Fibroblast of lung (primary cell): ENCODE measurements around the gene SPACA7. TPM values are rescaled to one million over a fixed set of nuclear protein-coding genes. Genes with fewer than 3 reads are reported as not detected.

Experiments used
- DNase-seq, 2 donors: peaks; one replicate each; pipeline versions ENCODE4 v3.0.0 to v3.0.0-alpha.2; 2010; ENCODE audit warnings: low read depth in 2 of 2
- H2AFZ ChIP-seq: 2 replicates; pipeline ENCODE4 v1.5.1; 2012; ENCODE audit warnings: low read length, control low read depth, inconsistent platforms
- H3K27ac ChIP-seq: 2 replicates; pipeline ENCODE4 v1.5.1; 2011; ENCODE audit warnings: low read length, control low read depth; ENCODE audit not compliant: insufficient read depth
- H3K27me3 ChIP-seq: 2 replicates; pipeline ENCODE4 v1.5.1; 2011; ENCODE audit warnings: mild to moderate bottlenecking, low read length; ENCODE audit not compliant: control insufficient read depth, insufficient read depth
- H3K36me3 ChIP-seq: 2 replicates; pipeline ENCODE4 v1.5.1; 2011; ENCODE audit warnings: low read length; ENCODE audit not compliant: control insufficient read depth, insufficient read depth
- H3K4me1 ChIP-seq: 2 replicates; pipeline ENCODE4 v1.5.1; 2011; ENCODE audit warnings: low read length; ENCODE audit not compliant: control insufficient read depth, insufficient read depth; ENCODE audit errors: extremely low read depth
- H3K4me2 ChIP-seq: 2 replicates; pipeline ENCODE4 v1.5.1; 2011; ENCODE audit warnings: low read length, control low read depth; ENCODE audit not compliant: insufficient read depth; ENCODE audit errors: extremely low read depth
- H3K4me3 ChIP-seq, 4 experiments: fragments of 200-600 bp in 1 of 4; sonication (generic) in 1 of 4; replicated peaks in 1 of 4; 2 replicates each; pipeline ENCODE4 v1.5.1; 2011 to 2016; ENCODE audit warnings: low read length in 4 of 4, low read depth in 3 of 4, mild to moderate bottlenecking in 3 of 4, control low read depth in 2 of 4, inconsistent platforms in 1 of 4, mixed read lengths in 1 of 4; ENCODE audit not compliant: insufficient read depth in 1 of 4; ENCODE audit errors: control extremely low read depth in 1 of 4
- H3K79me2 ChIP-seq: 2 replicates; pipeline ENCODE4 v1.5.1; 2012; ENCODE audit warnings: mild to moderate bottlenecking, low read length, inconsistent platforms; ENCODE audit not compliant: control insufficient read depth, insufficient read depth
- H3K9ac ChIP-seq: 2 replicates; pipeline ENCODE4 v1.5.1; 2011; ENCODE audit warnings: mild to moderate bottlenecking, low read length, control low read depth; ENCODE audit not compliant: insufficient read depth
- H3K9me3 ChIP-seq: 2 replicates; pipeline ENCODE4 v1.5.1; 2012; ENCODE audit warnings: low read depth, low read length; ENCODE audit not compliant: control insufficient read depth, insufficient read depth
- H4K20me1 ChIP-seq: 2 replicates; pipeline ENCODE4 v1.5.1; 2011; ENCODE audit warnings: low read length; ENCODE audit not compliant: control insufficient read depth, insufficient read depth; ENCODE audit errors: extremely low read depth
- CTCF ChIP-seq, 2 donors: IDR thresholded peaks in 1 of 2; conservative IDR thresholded peaks in 1 of 2; 1 replicate in 1 of 2; 2 replicates in 1 of 2; pipeline ENCODE4 v1.5.1; 2011 to 2012; ENCODE audit warnings: low read length in 2 of 2, control low read depth in 1 of 2, inconsistent platforms in 1 of 2, low read depth in 1 of 2, mild to moderate bottlenecking in 1 of 2
- EZH2 ChIP-seq: IDR thresholded peaks from 2 replicates; pipeline ENCODE4 v1.5.1; 2012; ENCODE audit warnings: low read length, control low read depth, mild to moderate bottlenecking; ENCODE audit errors: missing control alignments
- polyA plus RNA-seq, 2 donors: library from polyadenylated mRNA; depleted of rRNA in 1 of 2; stranded (reverse) in 1 of 2; unstranded in 1 of 2; fragments of >200 nt; gene quantifications; 2 replicates each; pipeline ENCODE4 v1.2.1, GENCODE V29; 2011 to 2012; ENCODE audit warnings: missing spikeins in 1 of 2
- total RNA-seq: library from RNA; depleted of rRNA; stranded (reverse); fragments of >200 nt; gene quantifications from 2 replicates; pipeline ENCODE4 v1.2.1, GENCODE V29; 2014

Gene SPACA7
- total and polyA plus RNA-seq, 2 donors (not counting 1 experiment from before 2014, with no cell fraction given), result not detected

- Histone ChIP-seq H4K20me1 (no peaks in the 10 kb centered on the region), H3K36me3 (no peaks in the 10 kb centered on the region), H3K4me3 (no peak overlapping the region), H3K9me3 (no peaks in the 10 kb centered on the region), H3K27ac (no peak overlapping the region), H3K9ac (no peak overlapping the region), H2AFZ (no peak overlapping the region), H3K79me2 (no peaks in the 10 kb centered on the region), H3K27me3 (no peaks in the 10 kb centered on the region), H3K4me1 (no peaks in the 10 kb centered on the region), H3K4me2 (no peak overlapping the region)
- TF ChIP-seq EZH2 (no peak), CTCF (conservative IDR thresholded peaks at IDR 0.05 in 1 of 2, IDR thresholded peaks at IDR 0.05 in 1 of 2; ENCODE audit: low read depth in 1 of 2, low read length in 2 of 2) (no peak)
- DNase-seq, result no peak
These were observed 46.8 kb upstream of the SPACA7 start for GRCh38 chr13:112329376-112329775.

GRCh38 chr13:112330066-112330465, 46.1 kb upstream of the SPACA7 start:
- Histone ChIP-seq H3K4me2 (no peak overlapping the region), H3K4me3 (no peak overlapping the region), H3K27me3 (no peaks in the 10 kb centered on the region), H3K4me1 (no peaks in the 10 kb centered on the region), H3K9me3 (no peaks in the 10 kb centered on the region), H3K9ac (no peak overlapping the region), H2AFZ (no peak overlapping the region), H3K79me2 (no peaks in the 10 kb centered on the region), H3K36me3 (no peaks in the 10 kb centered on the region), H3K27ac (no peak overlapping the region), H4K20me1 (no peaks in the 10 kb centered on the region)
- no peak for TF ChIP-seq EZH2
- DNase-seq, result no peak

- no peak for DNase-seq
- no peaks in the 10 kb centered on the region for H3K9me3 ChIP-seq
- H3K27ac ChIP-seq, result no peak overlapping the region
- no peaks in the 10 kb centered on the region for H4K20me1 ChIP-seq
- no peaks in the 10 kb centered on the region for H3K4me1 ChIP-seq
- H3K79me2 ChIP-seq, result no peaks in the 10 kb centered on the region
- no peak overlapping the region for H3K4me3 ChIP-seq
- TF ChIP-seq EZH2 (no peak), CTCF (conservative IDR thresholded peaks at IDR 0.05 in 1 of 2, IDR thresholded peaks at IDR 0.05 in 1 of 2; ENCODE audit: low read depth in 1 of 2, low read length in 2 of 2) (no peak)
- no peaks in the 10 kb centered on the region for H3K36me3 ChIP-seq
- H3K4me2 ChIP-seq, result no peak overlapping the region
- H2AFZ ChIP-seq, result no peak overlapping the region
- H3K9ac ChIP-seq, result no peak overlapping the region
- no peaks in the 10 kb centered on the region for H3K27me3 ChIP-seq
These were observed 45.4 kb upstream of the SPACA7 start for GRCh38 chr13:112330479-112331381.
